22Rv1 (cell line): ENCODE measurements around the gene DUSP9.

Source experiments
- H3K27ac ChIP-seq: fragments of 450-650 bp; 2 replicates; pipeline ENCODE4 v1.5.1; 2017
- CTCF ChIP-seq: fragments of 450-650 bp; IDR thresholded peaks from 2 replicates; pipeline ENCODE4 v1.5.1; 2017; ENCODE audit warnings: mild to moderate bottlenecking
- ZFX ChIP-seq: fragments of 450-650 bp; IDR thresholded peaks from 2 replicates; pipeline ENCODE4 v1.6.1; 2017; ENCODE audit warnings: antibody characterized with exemption, borderline replicate concordance

Gene DUSP9

GRCh38 chrX:153646620-153647373, at the start of gene DUSP9:
TSS of gene DUSP9 (plus strand) at chrX:153647203. CDS start at chrX:153647954, 751 bp downstream.
- TF ChIP-seq ZFX, result no peak
- TF ChIP-seq CTCF, result no peak
- no peak within 1 kb of the TSS for H3K27ac ChIP-seq

GRCh38 chrX:153598541-153599191, 48.3 kb upstream of the DUSP9 start, which contains the start of gene CCNQ:
TSS of gene CCNQ (minus strand) at chrX:153599139. CDS start at chrX:153599073, 66 bp downstream.
- H3K27ac ChIP-seq, result peak within 1 kb of the TSS; percentile 46; the same call in 1 of the 2 replicates
- no peak for TF ChIP-seq ZFX
- TF ChIP-seq CTCF, result no peak

- H3K27ac ChIP-seq, result 0 out of 2 replicates have a peak overlapping the region, but pooled peaks have one; percentile 30
- TF ChIP-seq CTCF (no peak), ZFX (no peak)
These were observed 47.6 kb upstream of the DUSP9 start for GRCh38 chrX:153599192-153600031.

- H3K27ac ChIP-seq, result no peak overlapping the region
- TF ChIP-seq CTCF (no peak), ZFX (no peak)
These were observed 47.0 kb upstream of the DUSP9 start for GRCh38 chrX:153600032-153600373.

GRCh38 chrX:153600921-153601320, 46.1 kb upstream of the DUSP9 start:
- TF ChIP-seq CTCF (no peak), ZFX (no peak)
- H3K27ac ChIP-seq, result no peak overlapping the region

GRCh38 chrX:153601511-153602110, 45.4 kb upstream of the DUSP9 start:
- no peak for TF ChIP-seq ZFX
- no peak overlapping the region for H3K27ac ChIP-seq

- no peak for TF ChIP-seq CTCF
- no peak for TF ChIP-seq ZFX
- H3K27ac ChIP-seq, result no peak overlapping the region
These were observed 44.4 kb upstream of the DUSP9 start for GRCh38 chrX:153602601-153603000.
